Smooth muscle cell (in vitro differentiated cells): Measurements from ENCODE around the gene KCNMA1. TPM values are rescaled to one million over a fixed set of nuclear protein-coding genes. Genes with fewer than 3 reads are reported as not detected.

ENCODE experiments used
- DNase-seq: peaks from one replicate; lab custom pipeline; 2025; ENCODE audit not compliant: unreplicated experiment; lab: John Stamatoyannopoulos, UW
- H2AFZ ChIP-seq: fragments of 200-600 bp; sonication (generic); 2 replicates; pipeline ENCODE4 v1.6.0; 2016; ENCODE audit warnings: antibody characterized with exemption, low read depth, mild to moderate bottlenecking
- H3F3A ChIP-seq: fragments of 200-600 bp; sonication (generic); 2 replicates; pipeline ENCODE4 v1.6.0; 2017; ENCODE audit warnings: antibody characterized with exemption, low read depth
- H3K27ac ChIP-seq: fragments of 200-600 bp; sonication (generic); 2 replicates; pipeline ENCODE4 v1.5.1; 2016; ENCODE audit warnings: low read depth, mild to moderate bottlenecking
- H3K27me3 ChIP-seq: fragments of 200-600 bp; sonication (generic); 2 replicates; pipeline ENCODE4 v1.6.1; 2016; ENCODE audit warnings: low read depth, mild to moderate bottlenecking
- H3K36me3 ChIP-seq: fragments of 200-600 bp; sonication (generic); 2 replicates; pipeline ENCODE4 v1.5.1; 2016; ENCODE audit warnings: low read depth
- H3K4me1 ChIP-seq: fragments of 200-600 bp; sonication (generic); 2 replicates; pipeline ENCODE4 v1.5.1; 2016; ENCODE audit warnings: low read depth
- H3K4me2 ChIP-seq: fragments of 200-600 bp; sonication (generic); 2 replicates; pipeline ENCODE4 v1.6.0; 2016; ENCODE audit warnings: mild to moderate bottlenecking
- H3K4me3 ChIP-seq: fragments of 200-600 bp; sonication (generic); 2 replicates; pipeline ENCODE4 v1.5.1; 2016; ENCODE audit warnings: mild to moderate bottlenecking
- H3K79me2 ChIP-seq: fragments of 200-600 bp; sonication (generic); 2 replicates; pipeline ENCODE4 v1.6.0; 2016; ENCODE audit warnings: low read depth, mild to moderate bottlenecking
- H3K9ac ChIP-seq: fragments of 200-600 bp; sonication (generic); 2 replicates; pipeline ENCODE4 v1.6.0; 2016; ENCODE audit warnings: low read depth
- H3K9me3 ChIP-seq: fragments of 200-600 bp; sonication (generic); replicated peaks from 2 replicates; pipeline ENCODE4 v1.5.1; 2016; ENCODE audit warnings: low read depth
- H4K20me1 ChIP-seq: fragments of 200-600 bp; sonication (generic); 2 replicates; pipeline ENCODE4 v1.6.0; 2016; ENCODE audit warnings: low read depth
- CTCF ChIP-seq: fragments of 200-600 bp; sonication (generic); IDR thresholded peaks from 2 replicates; pipeline ENCODE4 v1.5.1; 2017; ENCODE audit warnings: borderline replicate concordance, mild to moderate bottlenecking, antibody characterized with exemption; ENCODE audit not compliant: insufficient read depth, poor library complexity, severe bottlenecking
- WGBS: methylation state at CpG from one replicate; pipeline ENCODE4 v1.1.7; 2016; ENCODE audit warnings: low lambda C conversion rate; 5-methylcytosine and 5-hydroxymethylcytosine counted together
- polyA plus RNA-seq: library from polyadenylated mRNA; unstranded; fragments of >200 nt; fragmentation: Nextera tagmentation; extraction: Ambion mirVana; gene quantifications from 2 replicates; pipeline ENCODE4 v1.2.1, GENCODE V29; 2016
- total RNA-seq: library from RNA; depleted of rRNA; stranded (reverse); fragments of >200 nt; gene quantifications from 2 replicates; pipeline ENCODE4 v1.2.3, GENCODE V29; 2014

KCNMA1 gene
- total and polyA plus RNA-seq, 2 experiments from 2014 or later, result 9.1 to 23.4 TPM

- Histone ChIP-seq H4K20me1 (no peaks in the 10 kb centered on the region), H3F3A (no peaks in the 10 kb centered on the region), H3K79me2 (peaks cover 7% of the 10 kb centered on the region), H3K36me3 (no peaks in the 10 kb centered on the region), H3K9ac (no peak overlapping the region), H3K9me3 (no peaks in the 10 kb centered on the region), H3K4me3 (no peak overlapping the region), H3K4me2 (no peak overlapping the region), H3K27ac (no peak overlapping the region), H2AFZ (no peak overlapping the region), H3K4me1 (no peaks in the 10 kb centered on the region), H3K27me3 (no peaks in the 10 kb centered on the region)
- no peak for TF ChIP-seq CTCF
- no peak for DNase-seq
- WGBS, result 97% methylated on average over 6 of the region's 6 CpGs
Measured at GRCh38 chr10:77600640-77601039, 37.0 kb downstream of the KCNMA1 start.

- TF ChIP-seq CTCF, result no peak
Measured at GRCh38 chr10:77599651-77600050, 38.0 kb downstream of the KCNMA1 start.

GRCh38 chr10:77598606-77599005 lies 39.0 kb downstream of the KCNMA1 start:
- no peaks in the 10 kb centered on the region for H3F3A ChIP-seq
- H3K27me3 ChIP-seq, result no peaks in the 10 kb centered on the region
- no peaks in the 10 kb centered on the region for H3K36me3 ChIP-seq
- H3K27ac ChIP-seq, result no peak overlapping the region
- TF ChIP-seq CTCF, result no peak
- H4K20me1 ChIP-seq, result no peaks in the 10 kb centered on the region
- no peak for DNase-seq
- H3K9ac ChIP-seq, result no peak overlapping the region
- H3K4me2 ChIP-seq, result no peak overlapping the region
- H3K9me3 ChIP-seq, result no peaks in the 10 kb centered on the region
- no peaks in the 10 kb centered on the region for H3K4me1 ChIP-seq
- 77% methylated on average over 7 of the region's 7 CpGs for WGBS
- no peak overlapping the region for H2AFZ ChIP-seq
- no peak overlapping the region for H3K4me3 ChIP-seq
- peaks cover 7% of the 10 kb centered on the region for H3K79me2 ChIP-seq

More at GRCh38 chr10:77599651-77600050, 38.0 kb downstream of the KCNMA1 start:
- H3K36me3 ChIP-seq, result no peaks in the 10 kb centered on the region
- no peaks in the 10 kb centered on the region for H3K9me3 ChIP-seq
- H4K20me1 ChIP-seq, result no peaks in the 10 kb centered on the region
- no peak for DNase-seq
- H3K4me3 ChIP-seq, result no peak overlapping the region
- no peak overlapping the region for H2AFZ ChIP-seq
- H3F3A ChIP-seq, result no peaks in the 10 kb centered on the region
- WGBS, result 92% methylated on average over 4 of the region's 4 CpGs
- H3K27ac ChIP-seq, result no peak overlapping the region
- no peak overlapping the region for H3K9ac ChIP-seq
- H3K4me2 ChIP-seq, result no peak overlapping the region
- no peaks in the 10 kb centered on the region for H3K4me1 ChIP-seq
- H3K79me2 ChIP-seq, result peaks cover 7% of the 10 kb centered on the region
- H3K27me3 ChIP-seq, result no peaks in the 10 kb centered on the region

GRCh38 chr10:77597560-77597959 lies 40.0 kb downstream of the KCNMA1 start:
- no peak overlapping the region for H3K9ac ChIP-seq
- no peaks in the 10 kb centered on the region for H3K9me3 ChIP-seq
- H3K36me3 ChIP-seq, result no peaks in the 10 kb centered on the region
- H2AFZ ChIP-seq, result no peak overlapping the region
- no peaks in the 10 kb centered on the region for H4K20me1 ChIP-seq
- DNase-seq, result no peak
- H3K4me1 ChIP-seq, result no peaks in the 10 kb centered on the region
- peaks cover 7% of the 10 kb centered on the region for H3K79me2 ChIP-seq
- H3K27ac ChIP-seq, result no peak overlapping the region
- H3F3A ChIP-seq, result no peaks in the 10 kb centered on the region
- TF ChIP-seq CTCF, result no peak
- no peak overlapping the region for H3K4me3 ChIP-seq
- H3K27me3 ChIP-seq, result no peaks in the 10 kb centered on the region
- H3K4me2 ChIP-seq, result no peak overlapping the region
